Glutamatergic neuron (in vitro differentiated cells): Measurements from ENCODE around the gene PACSIN2. TPM values are rescaled to one million over a fixed set of nuclear protein-coding genes. Genes with fewer than 3 reads are reported as not detected.

Experiments used
- DNase-seq: peaks from one replicate; pipeline ENCODE4 v3.0.0; 2022
- H3K27ac Mint-ChIP-seq: one replicate; pipeline ENCODE4 v1.8.0; 2020; ENCODE audit warnings: mild to moderate bottlenecking, mixed read lengths, inconsistent platforms; ENCODE audit not compliant: unreplicated experiment
- H3K27me3 Mint-ChIP-seq: one replicate; pipeline ENCODE4 v1.8.0; 2020; ENCODE audit warnings: mild to moderate bottlenecking, moderate library complexity, mixed read lengths, inconsistent platforms; ENCODE audit not compliant: unreplicated experiment
- H3K36me3 Mint-ChIP-seq: one replicate; pipeline ENCODE4 v1.8.0; 2020; ENCODE audit warnings: mild to moderate bottlenecking, mixed read lengths, inconsistent platforms; ENCODE audit not compliant: unreplicated experiment
- H3K4me1 Mint-ChIP-seq: one replicate; pipeline ENCODE4 v1.8.0; 2020; ENCODE audit warnings: mild to moderate bottlenecking, low read depth, mixed read lengths, inconsistent platforms; ENCODE audit not compliant: unreplicated experiment
- H3K4me3 Mint-ChIP-seq: one replicate; pipeline ENCODE4 v1.8.0; 2020; ENCODE audit warnings: mild to moderate bottlenecking, mixed read lengths, inconsistent platforms; ENCODE audit not compliant: unreplicated experiment
- H3K9me3 Mint-ChIP-seq: one replicate; pipeline ENCODE4 v1.8.0; 2020; ENCODE audit warnings: mild to moderate bottlenecking, moderate library complexity, mixed read lengths, inconsistent platforms; ENCODE audit not compliant: unreplicated experiment
- total RNA-seq: library from RNA; stranded (reverse); fragmentation: NEBNext Ultra II Directional; extraction: Animal tissue kit (Norgen Biotek cat#: 25700); gene quantifications from one replicate; pipeline ENCODE4 v1.2.1, GENCODE V29; 2021; ENCODE audit not compliant: unreplicated experiment
- TF ChIP-seq, protein P1 (sequence below): fragments of 200-600 bp; sonication (generic); IDR thresholded peaks from one replicate; pipeline ENCODE4 v1.5.0; 2021; ENCODE audit not compliant: partially characterized antibody, unreplicated experiment

The PACSIN2 gene
- total RNA-seq, 1 donor from 2014 or later = 47.3 TPM

DNA sequence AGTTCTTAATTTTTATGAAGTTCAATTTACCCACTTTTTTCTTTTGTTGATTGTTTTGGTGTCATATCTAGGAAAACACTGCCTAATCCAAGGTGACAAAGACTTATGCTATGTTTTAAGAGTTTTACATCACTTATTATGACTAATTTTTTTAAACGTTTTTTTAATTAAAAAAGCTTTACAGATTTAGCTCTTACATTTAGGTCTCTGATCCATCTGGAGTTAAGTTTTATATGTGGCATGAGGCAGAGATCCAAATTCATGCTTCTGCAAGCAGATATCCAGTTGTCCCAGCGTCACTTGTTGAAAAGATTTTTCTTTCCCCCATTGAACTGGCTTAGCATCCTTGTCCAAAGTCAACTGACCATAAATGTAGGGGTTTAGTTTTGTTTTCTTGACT is 72.6 kb downstream of the PACSIN2 start:
- TF ChIP-seq, protein P1, sequence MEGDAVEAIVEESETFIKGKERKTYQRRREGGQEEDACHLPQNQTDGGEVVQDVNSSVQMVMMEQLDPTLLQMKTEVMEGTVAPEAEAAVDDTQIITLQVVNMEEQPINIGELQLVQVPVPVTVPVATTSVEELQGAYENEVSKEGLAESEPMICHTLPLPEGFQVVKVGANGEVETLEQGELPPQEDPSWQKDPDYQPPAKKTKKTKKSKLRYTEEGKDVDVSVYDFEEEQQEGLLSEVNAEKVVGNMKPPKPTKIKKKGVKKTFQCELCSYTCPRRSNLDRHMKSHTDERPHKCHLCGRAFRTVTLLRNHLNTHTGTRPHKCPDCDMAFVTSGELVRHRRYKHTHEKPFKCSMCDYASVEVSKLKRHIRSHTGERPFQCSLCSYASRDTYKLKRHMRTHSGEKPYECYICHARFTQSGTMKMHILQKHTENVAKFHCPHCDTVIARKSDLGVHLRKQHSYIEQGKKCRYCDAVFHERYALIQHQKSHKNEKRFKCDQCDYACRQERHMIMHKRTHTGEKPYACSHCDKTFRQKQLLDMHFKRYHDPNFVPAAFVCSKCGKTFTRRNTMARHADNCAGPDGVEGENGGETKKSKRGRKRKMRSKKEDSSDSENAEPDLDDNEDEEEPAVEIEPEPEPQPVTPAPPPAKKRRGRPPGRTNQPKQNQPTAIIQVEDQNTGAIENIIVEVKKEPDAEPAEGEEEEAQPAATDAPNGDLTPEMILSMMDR = no peak
- Mint-ChIP-seq H3K9me3 (peaks cover 1% of the 10 kb centered on the region), H3K27ac (no peak overlapping the region), H3K27me3 (no peaks in the 10 kb centered on the region), H3K4me3 (no peak overlapping the region), H3K4me1 (peaks cover 21% of the 10 kb centered on the region), H3K36me3 (no peaks in the 10 kb centered on the region)
- no peak for DNase-seq

DNA sequence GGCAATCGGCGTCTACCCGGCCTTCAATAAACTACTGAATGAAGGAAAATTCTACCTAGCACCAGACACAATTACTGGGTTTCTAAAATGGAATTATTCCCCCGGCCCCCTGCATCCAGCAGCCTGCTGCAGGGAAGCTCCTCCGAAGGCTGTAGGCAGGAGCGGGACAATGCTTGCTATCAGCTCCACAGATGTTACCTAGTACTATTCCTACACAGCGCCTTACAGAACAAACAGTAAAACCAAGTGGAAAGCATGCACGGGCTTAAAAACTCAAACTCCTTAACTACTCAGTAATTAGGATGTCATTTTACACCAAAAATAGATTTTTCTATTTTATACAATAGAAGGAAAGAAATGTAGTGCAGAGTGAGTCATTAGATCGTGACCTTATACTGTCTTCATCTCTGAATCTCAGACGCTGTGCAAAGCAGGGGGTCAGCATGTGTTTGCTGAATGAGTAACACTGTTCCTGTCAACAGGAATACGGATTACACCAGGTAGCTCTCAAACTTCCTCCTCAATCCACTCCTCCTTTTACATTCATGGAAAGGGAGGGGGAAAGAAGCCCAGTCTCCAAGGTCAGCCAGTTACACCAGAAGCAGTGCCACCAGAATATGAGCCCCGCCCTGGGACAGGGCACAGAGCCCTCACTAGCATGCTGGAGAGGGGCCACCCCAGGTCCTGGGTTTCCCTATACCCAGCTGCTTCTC is 74.9 kb downstream of the PACSIN2 start:
- no peaks in the 10 kb centered on the region for H3K36me3 Mint-ChIP-seq
- no peak for DNase-seq
- H3K4me3 Mint-ChIP-seq = no peak overlapping the region
- peaks cover 5% of the 10 kb centered on the region for H3K9me3 Mint-ChIP-seq
- peaks cover 8% of the 10 kb centered on the region for H3K4me1 Mint-ChIP-seq
- no peak overlapping the region for H3K27ac Mint-ChIP-seq
- TF ChIP-seq, protein P1 = no peak
- H3K27me3 Mint-ChIP-seq = no peaks in the 10 kb centered on the region

DNA sequence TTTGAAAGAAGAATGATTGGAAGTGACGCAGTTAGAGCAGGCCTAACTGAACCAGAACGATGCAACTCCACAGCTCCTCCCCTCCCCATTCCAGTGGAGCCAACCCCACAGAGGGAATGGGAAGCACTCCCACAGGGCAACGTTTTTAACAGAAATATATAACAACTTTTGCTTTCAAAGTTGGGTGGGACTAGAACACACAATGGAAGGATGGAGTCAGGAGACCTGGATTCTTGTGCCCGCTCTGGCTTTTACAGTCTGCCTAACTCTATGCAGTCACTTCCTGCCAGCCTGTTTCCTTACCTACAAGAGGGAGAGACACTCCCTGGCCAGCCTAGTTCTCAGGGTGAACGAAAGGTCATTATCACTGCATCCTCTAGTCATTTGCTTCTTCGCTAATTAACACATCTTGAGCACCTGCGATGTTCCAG is 75.5 kb downstream of the PACSIN2 start:
- TF ChIP-seq, protein P1 = no peak
- Mint-ChIP-seq H3K4me3 (no peak overlapping the region), H3K9me3 (peaks cover 5% of the 10 kb centered on the region), H3K27ac (no peak overlapping the region), H3K27me3 (no peaks in the 10 kb centered on the region), H3K4me1 (peaks cover 10% of the 10 kb centered on the region), H3K36me3 (no peaks in the 10 kb centered on the region)
- DNase-seq = no peak

DNA sequence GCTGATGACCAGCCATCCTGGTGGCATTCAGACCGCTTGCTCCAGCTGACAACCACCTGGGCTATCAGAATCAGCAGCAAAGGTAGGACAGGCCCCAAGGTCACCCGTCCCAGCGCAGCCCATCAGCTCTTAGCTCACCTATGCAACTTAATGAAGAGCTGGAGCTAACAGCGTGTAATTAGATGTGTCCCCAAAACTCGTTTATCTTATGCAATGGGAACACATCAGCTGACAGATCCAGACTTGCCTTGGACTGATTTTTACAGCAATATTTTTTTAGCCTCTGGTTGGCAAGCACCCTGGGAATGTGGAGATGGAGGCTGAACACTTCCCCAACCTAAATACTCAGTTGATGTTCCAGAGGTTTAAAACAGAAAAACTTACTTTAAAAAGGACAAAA is 76.0 kb downstream of the PACSIN2 start:
- no peak for DNase-seq
- Mint-ChIP-seq H3K27me3 (no peaks in the 10 kb centered on the region), H3K4me1 (peaks cover 12% of the 10 kb centered on the region), H3K27ac (no peak overlapping the region), H3K4me3 (no peak overlapping the region), H3K36me3 (no peaks in the 10 kb centered on the region), H3K9me3 (peaks cover 5% of the 10 kb centered on the region)
- TF ChIP-seq, protein P1 = no peak

DNA sequence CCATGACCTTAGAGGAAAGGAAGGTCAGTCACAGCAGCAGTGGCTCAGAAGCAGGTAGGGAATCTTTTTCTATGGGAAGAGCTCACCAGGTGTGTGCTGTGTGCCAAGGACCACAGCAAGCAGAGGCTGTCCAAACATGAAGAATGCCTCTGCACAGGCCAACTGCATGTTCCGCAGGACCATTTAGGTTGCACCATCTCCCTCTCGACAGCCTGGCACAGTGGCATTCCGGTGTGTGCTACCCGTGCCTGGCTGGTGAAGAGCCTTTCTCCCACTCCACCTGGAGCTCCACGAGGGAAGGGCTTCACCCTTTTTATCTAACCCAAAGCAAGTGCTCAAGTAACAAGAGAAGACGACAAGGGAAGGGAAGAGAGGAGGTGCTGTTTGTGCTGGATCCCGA is 76.5 kb downstream of the PACSIN2 start:
- peaks cover 5% of the 10 kb centered on the region for H3K9me3 Mint-ChIP-seq
- peaks cover 11% of the 10 kb centered on the region for H3K4me1 Mint-ChIP-seq
- no peak for DNase-seq
- H3K4me3 Mint-ChIP-seq = no peak overlapping the region
- H3K27me3 Mint-ChIP-seq = no peaks in the 10 kb centered on the region
- no peaks in the 10 kb centered on the region for H3K36me3 Mint-ChIP-seq
- TF ChIP-seq, protein P1 = no peak
- H3K27ac Mint-ChIP-seq = no peak overlapping the region
